ENCODE data around the gene MS4A3. TPM values are rescaled to one million over a fixed set of nuclear protein-coding genes. Genes with fewer than 3 reads are reported as not detected.
"Not testable (repeated sequence)": the region's sequence is repeated elsewhere in the genome, so short reads cannot be mapped to it uniquely, and the experiment has no call there.

MS4A3 gene
- polyA plus RNA-seq, 3 donors from 2014 or later, result 0.71 TPM; not detected in 2

DNA sequence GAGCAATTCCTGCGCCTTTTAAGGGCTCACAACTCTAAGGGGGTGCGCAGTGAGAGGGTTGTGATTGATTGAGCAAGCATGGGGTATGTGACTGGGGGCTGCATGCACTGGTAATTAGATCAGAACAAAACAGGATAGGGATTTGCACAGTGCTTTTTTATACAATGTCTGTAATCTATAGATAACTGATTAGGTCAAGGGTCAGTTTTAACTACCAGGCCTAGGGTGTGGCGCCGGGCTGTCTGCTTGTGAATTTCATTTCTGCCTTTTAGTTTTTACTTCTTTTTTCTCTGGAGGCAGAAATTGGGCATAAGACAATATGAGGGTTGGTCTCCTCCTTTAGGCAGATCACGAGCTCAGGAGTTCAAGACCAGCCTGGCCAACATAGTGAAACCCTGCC is 52.2 kb downstream of the MS4A3 start:
- not testable (repeated sequence) for DNase-seq; H3K4me1 Mint-ChIP-seq; H3K9me3 Mint-ChIP-seq; H3K36me3 Mint-ChIP-seq; H3K27ac Mint-ChIP-seq; H3K27me3 Mint-ChIP-seq (ENCODE audit: low read depth in 3 of 3); H3K4me3 Mint-ChIP-seq

GRCh38 chr11:60111793-60112192 is 55.3 kb downstream of the MS4A3 start:
- Mint-ChIP-seq H3K9me3 (peaks cover 0 to 2% (median 0%) of the 10 kb centered on the region in 6 donors), H3K27ac (no peak overlapping the region), H3K36me3 (no peaks in the 10 kb centered on the region), H3K4me1 (no peaks in the 10 kb centered on the region), H3K4me3 (no peak overlapping the region), H3K27me3 (ENCODE audit: low read depth in 3 of 3) (peaks cover 1 to 11% (median 2%) of the 10 kb centered on the region in 3 donors)
- no peak for DNase-seq

DNA sequence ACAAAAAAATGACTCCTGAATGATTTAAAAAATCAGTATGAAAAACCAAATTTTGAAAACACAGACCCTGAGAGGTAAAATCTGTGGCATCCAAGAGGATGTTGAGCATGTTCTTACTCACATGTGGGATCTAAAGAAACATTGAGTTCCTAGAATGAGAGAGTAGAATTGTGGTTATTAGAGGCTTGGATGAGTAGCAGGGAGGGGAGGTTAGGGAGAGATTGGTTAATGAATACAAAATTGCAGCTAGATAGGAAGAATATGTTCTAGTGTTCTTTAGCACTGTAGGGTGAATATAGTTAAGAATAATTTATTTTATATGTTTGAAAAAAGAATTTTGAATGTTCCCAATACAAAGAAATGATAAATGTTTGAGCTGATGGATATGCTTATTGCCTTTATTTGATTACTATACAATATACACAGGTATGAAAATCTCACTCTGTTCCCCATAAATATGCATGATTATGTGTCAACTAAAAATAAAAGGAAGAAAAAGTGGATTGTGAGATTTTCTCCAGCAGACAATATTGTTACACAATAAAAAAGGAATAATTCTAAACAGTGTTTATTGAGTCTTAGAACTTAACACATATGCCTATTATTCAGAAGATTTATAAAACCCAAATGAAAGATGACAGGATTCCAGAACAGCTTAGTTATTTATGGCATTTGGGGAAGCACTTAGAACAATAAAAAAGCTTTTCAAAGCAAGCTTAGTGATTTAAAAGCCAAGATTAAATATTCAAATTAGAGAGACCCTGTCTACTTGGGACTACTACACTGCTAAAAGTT is 60.7 kb downstream of the MS4A3 start:
- no peak overlapping the region for H3K4me3 Mint-ChIP-seq
- peaks cover 0 to 2% (median 0%) of the 10 kb centered on the region in 6 donors for H3K9me3 Mint-ChIP-seq
- no peak overlapping the region for H3K27ac Mint-ChIP-seq
- peaks cover 1 to 3% (median 2%) of the 10 kb centered on the region in 3 donors for H3K27me3 Mint-ChIP-seq (ENCODE audit: low read depth in 3 of 3)
- no peaks in the 10 kb centered on the region for H3K4me1 Mint-ChIP-seq
- no peak for DNase-seq
- H3K36me3 Mint-ChIP-seq, result no peaks in the 10 kb centered on the region

- Mint-ChIP-seq H3K36me3 (no peaks in the 10 kb centered on the region), H3K4me3 (no peak overlapping the region), H3K9me3 (no peaks in the 10 kb centered on the region), H3K27me3 (ENCODE audit: low read depth in 3 of 3) (peaks cover under 1 to 3% (median 1%) of the 10 kb centered on the region in 3 donors), H3K27ac (no peak overlapping the region), H3K4me1 (no peaks in the 10 kb centered on the region)
- DNase-seq, result no peak
Measured at GRCh38 chr11:60118338-60118737, 61.9 kb downstream of the MS4A3 start.

DNA sequence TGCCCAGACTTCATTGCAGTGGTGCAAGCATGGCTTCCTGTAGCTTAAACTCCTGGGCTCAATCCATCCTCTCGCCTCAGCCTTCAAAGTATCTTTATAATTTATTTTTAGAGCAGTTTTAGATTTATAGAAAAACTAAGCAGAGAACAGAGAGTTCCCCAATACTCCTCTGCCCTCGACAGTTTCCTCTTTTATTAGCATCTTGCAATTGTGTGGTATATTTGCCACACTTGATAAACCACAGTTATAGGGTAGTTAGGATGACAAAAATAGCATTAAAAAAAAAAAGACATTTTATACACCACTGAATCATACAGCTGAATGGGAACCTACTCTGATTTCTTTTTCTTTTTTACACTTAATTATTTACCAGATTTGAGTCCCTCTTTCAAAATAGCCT is 63.2 kb downstream of the MS4A3 start:
- Mint-ChIP-seq H3K27ac (no peak overlapping the region), H3K4me1 (no peaks in the 10 kb centered on the region), H3K36me3 (no peaks in the 10 kb centered on the region), H3K27me3 (ENCODE audit: low read depth in 3 of 3) (peaks cover 0 to 4% (median 3%) of the 10 kb centered on the region in 3 donors), H3K4me3 (no peak overlapping the region), H3K9me3 (no peaks in the 10 kb centered on the region)
- no peak for DNase-seq

Other genes with a start within 250 kb of the MS4A3 start
- gene MRPL16, start 245.9 kb upstream of the MS4A3 start, polyA plus RNA-seq, result 10 to 100 TPM; 64.1 to 77.5 (median 68.7) TPM
- not detected for gene CBLIF, start 211.2 kb upstream of the MS4A3 start, polyA plus RNA-seq
- gene TCN1, start 190.2 kb upstream of the MS4A3 start, polyA plus RNA-seq, result not detected
- not detected for gene OOSP3, start 177.9 kb upstream of the MS4A3 start, polyA plus RNA-seq
- not detected for gene OOSP1, start 118.2 kb upstream of the MS4A3 start, polyA plus RNA-seq
- not detected for gene OOSP4A, start 92.6 kb upstream of the MS4A3 start, polyA plus RNA-seq
- not detected for gene OOSP4B, start 39.5 kb upstream of the MS4A3 start, polyA plus RNA-seq
- not detected for gene OOSP2, start 16.3 kb upstream of the MS4A3 start, polyA plus RNA-seq
- under 1 TPM in 1 of 3 donors, not detected in 2; 0.10 TPM for gene MS4A2, start 32.0 kb downstream of the MS4A3 start, polyA plus RNA-seq
- gene MS4A6A, start 126.4 kb downstream of the MS4A3 start, polyA plus RNA-seq, result 10 to 100 TPM in 2 of 3 donors, 1 to 10 TPM in 1; 4.6 to 54.4 (median 34.2) TPM
- not detected for gene MS4A4E, start 186.5 kb downstream of the MS4A3 start, polyA plus RNA-seq
- 1 to 10 TPM in 2 of 3 donors, under 1 TPM in 1; 0.15 to 3.5 (median 1.3) TPM for gene MS4A4A, start 224.0 kb downstream of the MS4A3 start, polyA plus RNA-seq

Data from immature natural killer cell (primary cell).